WTC11 (cell line): ENCODE measurements around the gene SLC25A39.

Experiments
- JUN ChIP-seq: sonication (generic); formaldehyde crosslinking; IDR thresholded peaks from 2 replicates; pipeline ENCODE4 v1.8.0; 2023; ENCODE audit warnings: mild to moderate bottlenecking, missing genetic modification reagents
- SP1 ChIP-seq: sonication (generic); formaldehyde crosslinking; conservative IDR thresholded peaks from 2 replicates; pipeline ENCODE4 v1.8.1; 2022; ENCODE audit warnings: missing genetic modification reagents
- ZBTB21 ChIP-seq: sonication (generic); formaldehyde crosslinking; IDR thresholded peaks from 2 replicates; pipeline ENCODE4 v1.8.1; 2023; ENCODE audit warnings: mild to moderate bottlenecking, missing genetic modification reagents, borderline replicate concordance
- TF ChIP-seq, protein P1 (sequence below): sonication (generic); formaldehyde crosslinking; IDR thresholded peaks from 2 replicates; pipeline ENCODE4 v1.8.0; 2022; ENCODE audit warnings: mild to moderate bottlenecking, missing genetic modification reagents
- TF ChIP-seq, protein P2 (sequence below): sonication (generic); formaldehyde crosslinking; IDR thresholded peaks from 2 replicates; pipeline ENCODE4 v1.8.0; 2022; ENCODE audit warnings: mild to moderate bottlenecking, missing genetic modification reagents
- TF ChIP-seq, protein P3 (sequence below): fragments of 200-600 bp; IDR thresholded peaks from 2 replicates; pipeline ENCODE4 v1.8.0; 2022; ENCODE audit warnings: antibody characterized with exemption
- TF ChIP-seq, protein P4 (sequence below): sonication (generic); formaldehyde crosslinking; IDR thresholded peaks from 2 replicates; pipeline ENCODE4 v1.8.1; 2023; ENCODE audit warnings: mild to moderate bottlenecking, missing genetic modification reagents
- TF ChIP-seq, protein P5 (sequence below): sonication (generic); formaldehyde crosslinking; IDR thresholded peaks from 2 replicates; pipeline ENCODE4 v1.8.1; 2022; ENCODE audit warnings: missing genetic modification reagents, borderline replicate concordance

DNA sequence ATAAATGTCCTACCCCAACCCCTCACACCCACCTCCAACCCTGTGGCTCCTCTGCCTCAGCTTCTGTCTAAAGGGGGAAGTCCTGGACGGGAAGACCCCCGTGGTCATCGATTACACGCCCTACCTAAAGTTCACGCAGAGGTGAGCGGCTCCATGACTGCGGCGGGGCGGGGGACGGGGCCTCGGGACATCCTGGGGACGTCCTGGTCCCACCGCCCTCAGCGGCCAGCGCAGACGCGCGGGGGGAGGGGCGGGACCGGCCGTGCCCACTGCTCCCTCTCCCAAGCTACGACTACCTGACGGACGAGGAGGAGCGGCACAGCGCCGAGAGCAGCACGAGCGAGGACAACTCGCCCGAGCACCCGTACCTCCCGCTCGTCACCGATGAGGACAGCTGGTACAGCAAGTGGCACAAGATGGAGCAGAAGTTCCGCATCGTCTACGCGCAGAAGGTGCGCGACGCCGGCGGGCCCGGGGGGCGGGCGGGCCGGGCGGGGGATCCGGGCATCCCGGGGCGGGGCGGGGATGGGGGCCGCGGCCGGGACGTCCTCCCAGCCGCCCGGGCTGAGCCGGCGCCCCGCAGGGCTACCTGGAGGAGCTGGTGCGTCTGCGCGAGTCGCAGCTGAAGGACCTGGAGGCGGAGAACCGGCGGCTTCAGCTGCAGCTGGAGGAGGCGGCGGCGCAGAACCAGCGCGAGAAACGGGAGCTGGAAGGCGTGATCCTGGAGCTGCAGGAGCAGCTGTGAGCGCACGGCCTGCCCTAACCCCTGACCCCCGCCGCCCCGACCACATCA, 9.6 kb downstream of the SLC25A39 start:
- TF ChIP-seq, protein P1, sequence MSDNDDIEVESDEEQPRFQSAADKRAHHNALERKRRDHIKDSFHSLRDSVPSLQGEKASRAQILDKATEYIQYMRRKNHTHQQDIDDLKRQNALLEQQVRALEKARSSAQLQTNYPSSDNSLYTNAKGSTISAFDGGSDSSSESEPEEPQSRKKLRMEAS, result no peak
- TF ChIP-seq, protein P2, sequence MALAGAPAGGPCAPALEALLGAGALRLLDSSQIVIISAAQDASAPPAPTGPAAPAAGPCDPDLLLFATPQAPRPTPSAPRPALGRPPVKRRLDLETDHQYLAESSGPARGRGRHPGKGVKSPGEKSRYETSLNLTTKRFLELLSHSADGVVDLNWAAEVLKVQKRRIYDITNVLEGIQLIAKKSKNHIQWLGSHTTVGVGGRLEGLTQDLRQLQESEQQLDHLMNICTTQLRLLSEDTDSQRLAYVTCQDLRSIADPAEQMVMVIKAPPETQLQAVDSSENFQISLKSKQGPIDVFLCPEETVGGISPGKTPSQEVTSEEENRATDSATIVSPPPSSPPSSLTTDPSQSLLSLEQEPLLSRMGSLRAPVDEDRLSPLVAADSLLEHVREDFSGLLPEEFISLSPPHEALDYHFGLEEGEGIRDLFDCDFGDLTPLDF, result no peak
- TF ChIP-seq ZBTB21 (CRISPR knock-in tag) (no peak), JUN (CRISPR knock-in tag) (no peak), SP1 (CRISPR knock-in tag) (peak; percentile 32)
- TF ChIP-seq, protein P3, sequence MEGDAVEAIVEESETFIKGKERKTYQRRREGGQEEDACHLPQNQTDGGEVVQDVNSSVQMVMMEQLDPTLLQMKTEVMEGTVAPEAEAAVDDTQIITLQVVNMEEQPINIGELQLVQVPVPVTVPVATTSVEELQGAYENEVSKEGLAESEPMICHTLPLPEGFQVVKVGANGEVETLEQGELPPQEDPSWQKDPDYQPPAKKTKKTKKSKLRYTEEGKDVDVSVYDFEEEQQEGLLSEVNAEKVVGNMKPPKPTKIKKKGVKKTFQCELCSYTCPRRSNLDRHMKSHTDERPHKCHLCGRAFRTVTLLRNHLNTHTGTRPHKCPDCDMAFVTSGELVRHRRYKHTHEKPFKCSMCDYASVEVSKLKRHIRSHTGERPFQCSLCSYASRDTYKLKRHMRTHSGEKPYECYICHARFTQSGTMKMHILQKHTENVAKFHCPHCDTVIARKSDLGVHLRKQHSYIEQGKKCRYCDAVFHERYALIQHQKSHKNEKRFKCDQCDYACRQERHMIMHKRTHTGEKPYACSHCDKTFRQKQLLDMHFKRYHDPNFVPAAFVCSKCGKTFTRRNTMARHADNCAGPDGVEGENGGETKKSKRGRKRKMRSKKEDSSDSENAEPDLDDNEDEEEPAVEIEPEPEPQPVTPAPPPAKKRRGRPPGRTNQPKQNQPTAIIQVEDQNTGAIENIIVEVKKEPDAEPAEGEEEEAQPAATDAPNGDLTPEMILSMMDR, result no peak
- TF ChIP-seq, protein P4, sequence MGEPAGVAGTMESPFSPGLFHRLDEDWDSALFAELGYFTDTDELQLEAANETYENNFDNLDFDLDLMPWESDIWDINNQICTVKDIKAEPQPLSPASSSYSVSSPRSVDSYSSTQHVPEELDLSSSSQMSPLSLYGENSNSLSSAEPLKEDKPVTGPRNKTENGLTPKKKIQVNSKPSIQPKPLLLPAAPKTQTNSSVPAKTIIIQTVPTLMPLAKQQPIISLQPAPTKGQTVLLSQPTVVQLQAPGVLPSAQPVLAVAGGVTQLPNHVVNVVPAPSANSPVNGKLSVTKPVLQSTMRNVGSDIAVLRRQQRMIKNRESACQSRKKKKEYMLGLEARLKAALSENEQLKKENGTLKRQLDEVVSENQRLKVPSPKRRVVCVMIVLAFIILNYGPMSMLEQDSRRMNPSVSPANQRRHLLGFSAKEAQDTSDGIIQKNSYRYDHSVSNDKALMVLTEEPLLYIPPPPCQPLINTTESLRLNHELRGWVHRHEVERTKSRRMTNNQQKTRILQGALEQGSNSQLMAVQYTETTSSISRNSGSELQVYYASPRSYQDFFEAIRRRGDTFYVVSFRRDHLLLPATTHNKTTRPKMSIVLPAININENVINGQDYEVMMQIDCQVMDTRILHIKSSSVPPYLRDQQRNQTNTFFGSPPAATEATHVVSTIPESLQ (CRISPR knock-in tag), result no peak
- TF ChIP-seq, protein P5, sequence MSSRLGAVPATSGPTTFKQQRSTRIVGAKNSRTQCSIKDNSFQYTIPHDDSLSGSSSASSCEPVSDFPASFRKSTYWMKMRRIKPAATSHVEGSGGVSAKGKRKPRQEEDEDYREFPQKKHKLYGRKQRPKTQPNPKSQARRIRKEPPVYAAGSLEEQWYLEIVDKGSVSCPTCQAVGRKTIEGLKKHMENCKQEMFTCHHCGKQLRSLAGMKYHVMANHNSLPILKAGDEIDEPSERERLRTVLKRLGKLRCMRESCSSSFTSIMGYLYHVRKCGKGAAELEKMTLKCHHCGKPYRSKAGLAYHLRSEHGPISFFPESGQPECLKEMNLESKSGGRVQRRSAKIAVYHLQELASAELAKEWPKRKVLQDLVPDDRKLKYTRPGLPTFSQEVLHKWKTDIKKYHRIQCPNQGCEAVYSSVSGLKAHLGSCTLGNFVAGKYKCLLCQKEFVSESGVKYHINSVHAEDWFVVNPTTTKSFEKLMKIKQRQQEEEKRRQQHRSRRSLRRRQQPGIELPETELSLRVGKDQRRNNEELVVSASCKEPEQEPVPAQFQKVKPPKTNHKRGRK (CRISPR knock-in tag), result no peak
